Transverse colon (tissue), 3 donors: ENCODE results near the gene BCO1.

Source experiments
- EP300 ChIP-seq: sonication (generic); formaldehyde crosslinking; IDR thresholded peaks from one replicate; pipeline ENCODE4 v1.6.1; 2017; ENCODE audit warnings: antibody characterized with exemption, low read depth
- TF ChIP-seq, protein P1 (sequence below), 5 experiments: fragments of 200-600 bp in 3 of 5; fragments of 450-650 bp in 2 of 5; sonication (generic) in 3 of 5; IDR thresholded peaks; 1 replicate in 2 of 5; 2 replicates in 3 of 5; pipeline ENCODE4 v1.5.1; 2016 to 2017; ENCODE audit warnings: antibody characterized with exemption in 5 of 5, inconsistent platforms in 3 of 5, mild to moderate bottlenecking in 2 of 5, moderate library complexity in 1 of 5

GRCh38 chr16:81259916-81260315, 21.4 kb downstream of the BCO1 start:
- TF ChIP-seq EP300, result no peak
- TF ChIP-seq, protein P1, sequence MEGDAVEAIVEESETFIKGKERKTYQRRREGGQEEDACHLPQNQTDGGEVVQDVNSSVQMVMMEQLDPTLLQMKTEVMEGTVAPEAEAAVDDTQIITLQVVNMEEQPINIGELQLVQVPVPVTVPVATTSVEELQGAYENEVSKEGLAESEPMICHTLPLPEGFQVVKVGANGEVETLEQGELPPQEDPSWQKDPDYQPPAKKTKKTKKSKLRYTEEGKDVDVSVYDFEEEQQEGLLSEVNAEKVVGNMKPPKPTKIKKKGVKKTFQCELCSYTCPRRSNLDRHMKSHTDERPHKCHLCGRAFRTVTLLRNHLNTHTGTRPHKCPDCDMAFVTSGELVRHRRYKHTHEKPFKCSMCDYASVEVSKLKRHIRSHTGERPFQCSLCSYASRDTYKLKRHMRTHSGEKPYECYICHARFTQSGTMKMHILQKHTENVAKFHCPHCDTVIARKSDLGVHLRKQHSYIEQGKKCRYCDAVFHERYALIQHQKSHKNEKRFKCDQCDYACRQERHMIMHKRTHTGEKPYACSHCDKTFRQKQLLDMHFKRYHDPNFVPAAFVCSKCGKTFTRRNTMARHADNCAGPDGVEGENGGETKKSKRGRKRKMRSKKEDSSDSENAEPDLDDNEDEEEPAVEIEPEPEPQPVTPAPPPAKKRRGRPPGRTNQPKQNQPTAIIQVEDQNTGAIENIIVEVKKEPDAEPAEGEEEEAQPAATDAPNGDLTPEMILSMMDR (IDR thresholded peaks at IDR 0.05), result no peak
